ENCODE data around the gene UBASH3B.

GRCh38 chr11:122836916-122837315 is 181.4 kb downstream of the UBASH3B start:
- TF ChIP-seq EZH2phosphoT487 (IDR thresholded peaks at IDR 0.05) (no peak), CTCF (IDR thresholded peaks at IDR 0.05) (no peak)

All from neural progenitor cell (in vitro differentiated cells).